ENCODE data around the gene MOB3A. TPM values are rescaled to one million over a fixed set of nuclear protein-coding genes. Genes with fewer than 3 reads are reported as not detected.

Gene MOB3A
- total and polyA plus RNA-seq, 10 of the 15 experiments (the other 5 are each of a cell fraction or from before 2014, with no cell fraction given), result 7.5 to 229 (median 79.4) TPM

DNA sequence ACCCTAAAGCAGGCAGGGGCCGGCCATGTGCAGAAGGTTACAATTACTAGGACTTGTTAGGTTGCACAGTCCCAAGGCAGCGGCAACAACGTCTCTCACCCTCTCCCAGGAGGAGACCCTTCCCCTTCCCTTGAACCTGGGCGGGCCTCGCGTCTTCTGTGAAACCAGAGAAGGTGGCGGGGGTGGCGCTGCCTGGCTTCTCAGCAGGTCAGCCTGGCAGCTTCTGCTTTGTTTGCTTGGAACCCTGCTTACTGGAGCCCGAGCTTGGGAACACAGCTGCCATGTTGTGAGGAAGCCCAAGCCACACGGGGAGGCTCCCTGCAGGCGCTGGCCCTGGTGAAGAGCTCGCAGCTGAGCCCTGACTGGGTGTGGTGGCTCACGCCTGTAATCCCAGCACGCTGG lies 60.5 kb downstream of the MOB3A start:
- Histone ChIP-seq H3K27ac (ENCODE audit: control insufficient read depth, insufficient read depth) (no peak overlapping the region), H3K27me3 (replicated peaks in 1 of 2; ENCODE audit: control insufficient read depth in 2 of 2, insufficient read depth in 2 of 2, low read length in 1 of 2) (no peaks in the 10 kb centered on the region), H3K9ac (ENCODE audit: control insufficient read depth, insufficient read depth, low read length) (no peak overlapping the region), H3K4me1 (ENCODE audit: control insufficient read depth, insufficient read depth, low read length) (peaks cover 6% of the 10 kb centered on the region; the same call in 1 of the 2 replicates), H4K20me1 (ENCODE audit: control insufficient read depth, insufficient read depth) (no peaks in the 10 kb centered on the region), H3K36me3 (ENCODE audit: control insufficient read depth in 2 of 2, insufficient read depth in 2 of 2, low read length in 1 of 2) (peaks cover 9 to 17% of the 10 kb centered on the region in 2 experiments; a peak in 3 of 4 replicates), H3K4me3 (no peak overlapping the region), H3K4me2 (ENCODE audit: control insufficient read depth, insufficient read depth) (no peak overlapping the region), H3K79me2 (ENCODE audit: control insufficient read depth, insufficient read depth, low read length) (peaks cover under 1% of the 10 kb centered on the region; the same call in 1 of the 2 replicates), H3K9me3 (replicated peaks; ENCODE audit: control insufficient read depth, insufficient read depth, low read length) (peaks cover 5% of the 10 kb centered on the region; the same call in 2 of the 3 replicates), H2AFZ (ENCODE audit: control insufficient read depth, low read depth, low read length) (no peak overlapping the region)
- SMC1A ChIA-PET (ENCODE audit: uncharacterized antibody, unreplicated experiment), result no interaction called here
- intact Hi-C loops (cut with micrococcal nuclease; ENCODE audit: unreplicated experiment), result no loop called here
- in situ Hi-C loops (cut with MboI), result no loop called here
- WGBS (ENCODE audit: insufficient coverage, insufficient replicate concordance, low lambda C conversion rate, missing lambda C conversion rate), result 96% methylated on average over 14 of the region's 14 CpGs
- CTCF ChIA-PET, result interaction anchor here (0.6 to 1.7 kb wide), 4 partner anchors 8 to 39 kb away, joined by 3 to 7 read pairs (median 4); no protein-coding TSS in a partner anchor
- POLR2A ChIA-PET, result interaction anchor here (0.5 to 1.0 kb wide), 4 partner anchors 39 to 140 kb away, joined by 3 to 8 read pairs (median 3); no protein-coding TSS in a partner anchor
- no peak for ATAC-seq
- TF ChIP-seq, protein P1, sequence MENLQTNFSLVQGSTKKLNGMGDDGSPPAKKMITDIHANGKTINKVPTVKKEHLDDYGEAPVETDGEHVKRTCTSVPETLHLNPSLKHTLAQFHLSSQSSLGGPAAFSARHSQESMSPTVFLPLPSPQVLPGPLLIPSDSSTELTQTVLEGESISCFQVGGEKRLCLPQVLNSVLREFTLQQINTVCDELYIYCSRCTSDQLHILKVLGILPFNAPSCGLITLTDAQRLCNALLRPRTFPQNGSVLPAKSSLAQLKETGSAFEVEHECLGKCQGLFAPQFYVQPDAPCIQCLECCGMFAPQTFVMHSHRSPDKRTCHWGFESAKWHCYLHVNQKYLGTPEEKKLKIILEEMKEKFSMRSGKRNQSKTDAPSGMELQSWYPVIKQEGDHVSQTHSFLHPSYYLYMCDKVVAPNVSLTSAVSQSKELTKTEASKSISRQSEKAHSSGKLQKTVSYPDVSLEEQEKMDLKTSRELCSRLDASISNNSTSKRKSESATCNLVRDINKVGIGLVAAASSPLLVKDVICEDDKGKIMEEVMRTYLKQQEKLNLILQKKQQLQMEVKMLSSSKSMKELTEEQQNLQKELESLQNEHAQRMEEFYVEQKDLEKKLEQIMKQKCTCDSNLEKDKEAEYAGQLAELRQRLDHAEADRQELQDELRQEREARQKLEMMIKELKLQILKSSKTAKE (IDR thresholded peaks at IDR 0.05; ENCODE audit: low read depth, poor library complexity, severe bottlenecking), result no peak
- peak; percentile 63; the same call in 1 of the 2 replicates for TF ChIP-seq YY1 (IDR thresholded peaks at IDR 0.05; ENCODE audit: low read depth, low read length)
- RAD21 ChIA-PET (ENCODE audit: unreplicated experiment), result interaction anchor here (1.3 kb wide), 1 partner anchor 17 kb away, joined by 5 read pairs; no protein-coding TSS in a partner anchor
- BruUV-seq (replicated peaks), result no TSS peak
- no peak for DNase-seq (ENCODE audit: low read depth, low spot score)
- no peak for FAIRE-seq

Measured in GM12878 (cell line).